NCI-H1092 (cell line): ENCODE data around the gene AGAP1.
A peak's percentile ranks its signal among the peaks of the same experiment; 100 is the strongest.

ENCODE experiments used
- DNase-seq: peaks from one replicate; lab custom pipeline; 2025; lab: John Stamatoyannopoulos, UW

Gene AGAP1

GRCh38 chr2:235966932-235967757 lies 473.3 kb downstream of the AGAP1 start:
- DNase-seq, result no peak

GRCh38 chr2:235968155-235968554 lies 474.3 kb downstream of the AGAP1 start:
- no peak for DNase-seq

- DNase-seq, result peak; percentile 41
Observed at GRCh38 chr2:235968616-235969324, 474.9 kb downstream of the AGAP1 start.

- DNase-seq, result no peak
Observed at GRCh38 chr2:235970204-235971040, 476.6 kb downstream of the AGAP1 start.

- no peak for DNase-seq
Observed at GRCh38 chr2:235976516-235976915, 482.7 kb downstream of the AGAP1 start.

GRCh38 chr2:235976956-235977355 lies 483.1 kb downstream of the AGAP1 start:
- no peak for DNase-seq

- no peak for DNase-seq
Observed at GRCh38 chr2:235977445-235977844, 483.6 kb downstream of the AGAP1 start.

GRCh38 chr2:235978022-235978421 lies 484.2 kb downstream of the AGAP1 start:
- DNase-seq, result no peak

- DNase-seq, result no peak
Observed at GRCh38 chr2:235979037-235979436, 485.2 kb downstream of the AGAP1 start.

- peak; percentile 78 for DNase-seq
Observed at GRCh38 chr2:235979753-235980435, 486.1 kb downstream of the AGAP1 start.

GRCh38 chr2:235981631-235982030 lies 487.8 kb downstream of the AGAP1 start:
- DNase-seq, result no peak

GRCh38 chr2:235983016-235983415 lies 489.2 kb downstream of the AGAP1 start:
- no peak for DNase-seq

- DNase-seq, result no peak
Observed at GRCh38 chr2:235984552-235984951, 490.7 kb downstream of the AGAP1 start.

- DNase-seq, result no peak
Observed at GRCh38 chr2:235986361-235986760, 492.5 kb downstream of the AGAP1 start.

- DNase-seq, result no peak
Observed at GRCh38 chr2:235988271-235989015, 494.6 kb downstream of the AGAP1 start.

GRCh38 chr2:235989591-235989990 lies 495.7 kb downstream of the AGAP1 start:
- DNase-seq, result no peak

- peak; percentile 15 for DNase-seq
Observed at GRCh38 chr2:235990344-235990743, 496.5 kb downstream of the AGAP1 start.

GRCh38 chr2:235992024-235992423 lies 498.2 kb downstream of the AGAP1 start:
- no peak for DNase-seq

GRCh38 chr2:235996419-235996818 lies 502.6 kb downstream of the AGAP1 start:
- DNase-seq, result no peak

- no peak for DNase-seq
Observed at GRCh38 chr2:235999011-235999410, 505.2 kb downstream of the AGAP1 start.

GRCh38 chr2:236001166-236001828 lies 507.5 kb downstream of the AGAP1 start:
- DNase-seq, result no peak
